CD4-positive, alpha-beta T cell treated with Interleukin-17A for 1 hour (primary cell): ENCODE measurements around the gene CRCP.
"Not testable (repeated sequence)": the region's sequence is repeated elsewhere in the genome, so short reads cannot be mapped to it uniquely, and the experiment has no call there.

Source experiments
- DNase-seq: peaks from one replicate; pipeline ENCODE4 v3.0.0-alpha.2; 2020

CRCP gene

DNA sequence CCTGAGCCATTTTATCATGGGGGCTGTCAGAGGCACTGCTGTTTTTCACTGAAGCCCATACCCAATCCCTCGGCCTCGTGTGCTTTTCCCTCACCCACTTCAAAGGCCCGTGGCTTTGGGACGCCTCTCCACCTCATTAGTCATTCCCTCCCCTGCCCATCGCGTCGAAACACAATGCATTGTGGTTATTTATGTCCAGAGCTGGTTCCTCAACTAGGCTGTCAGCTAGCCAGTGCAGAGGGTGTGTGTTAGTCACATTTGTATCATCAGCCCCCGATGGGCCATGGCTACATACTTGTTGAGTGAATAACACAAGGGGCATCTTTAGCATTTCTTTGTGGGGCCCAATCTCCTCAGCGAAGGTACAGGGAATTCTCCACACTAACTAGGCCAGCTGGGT lies 3.8 kb upstream of the CRCP start:
- no peak for DNase-seq

GRCh38 chr7:66116680-66117420 lies 2.2 kb downstream of the CRCP start:
- not testable (repeated sequence) for DNase-seq

- DNase-seq = no peak
Measured at GRCh38 chr7:66118603-66119002, 4.0 kb downstream of the CRCP start.

GRCh38 chr7:66119245-66119850 lies 4.7 kb downstream of the CRCP start:
- no peak for DNase-seq

DNA sequence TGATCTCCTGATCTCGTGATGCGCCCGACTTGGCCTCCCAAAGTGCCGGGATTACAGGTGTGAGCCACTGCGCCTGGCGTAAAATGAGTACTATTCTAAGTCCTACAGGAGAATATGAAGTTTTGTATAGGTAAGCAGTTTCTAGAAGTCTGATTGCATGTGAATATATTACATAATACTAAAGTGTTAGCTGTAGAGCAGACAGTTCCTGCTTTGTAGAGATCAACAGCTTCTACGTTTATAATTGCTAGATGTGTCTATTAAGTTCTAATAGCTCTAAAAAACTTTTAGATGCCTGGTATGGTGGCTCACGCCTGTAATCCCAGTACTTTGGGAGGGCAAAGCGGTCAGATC lies 8.5 kb downstream of the CRCP start:
- no peak for DNase-seq

GRCh38 chr7:66124569-66124861 lies 9.9 kb downstream of the CRCP start:
- DNase-seq = not testable (repeated sequence)

- DNase-seq = peak; percentile 30
Measured at GRCh38 chr7:66125052-66125694, 10.5 kb downstream of the CRCP start.

GRCh38 chr7:66125781-66126352 lies 11.2 kb downstream of the CRCP start:
- DNase-seq = peak; percentile 37

DNA sequence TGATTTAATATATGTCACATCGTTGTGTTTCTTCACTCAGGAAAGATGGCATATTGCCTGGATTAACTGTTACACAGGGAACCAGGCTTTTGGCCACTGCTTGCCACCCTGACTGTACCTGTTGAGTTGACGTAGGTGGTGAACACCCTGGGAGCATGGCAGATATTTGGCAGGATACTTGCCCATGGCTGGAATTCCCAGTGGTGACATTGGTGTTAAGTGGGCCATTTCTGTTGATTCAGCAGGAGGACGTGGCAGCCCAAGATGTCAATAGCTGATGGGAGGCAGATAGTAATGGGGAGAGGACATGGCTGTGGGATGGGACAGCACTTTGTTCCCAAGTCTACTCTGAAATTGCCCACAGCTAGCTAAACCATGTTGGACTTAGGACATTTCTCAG lies 12.5 kb downstream of the CRCP start:
- DNase-seq = not testable (repeated sequence)

GRCh38 chr7:66138994-66139752 lies 24.5 kb downstream of the CRCP start:
- DNase-seq = no peak

GRCh38 chr7:66140924-66141323 lies 26.3 kb downstream of the CRCP start:
- DNase-seq = no peak

GRCh38 chr7:66142334-66142733 lies 27.7 kb downstream of the CRCP start:
- DNase-seq = no peak

GRCh38 chr7:66142996-66143395 lies 28.3 kb downstream of the CRCP start:
- DNase-seq = no peak

- no peak for DNase-seq
Measured at GRCh38 chr7:66143876-66144332, 29.3 kb downstream of the CRCP start.

DNA sequence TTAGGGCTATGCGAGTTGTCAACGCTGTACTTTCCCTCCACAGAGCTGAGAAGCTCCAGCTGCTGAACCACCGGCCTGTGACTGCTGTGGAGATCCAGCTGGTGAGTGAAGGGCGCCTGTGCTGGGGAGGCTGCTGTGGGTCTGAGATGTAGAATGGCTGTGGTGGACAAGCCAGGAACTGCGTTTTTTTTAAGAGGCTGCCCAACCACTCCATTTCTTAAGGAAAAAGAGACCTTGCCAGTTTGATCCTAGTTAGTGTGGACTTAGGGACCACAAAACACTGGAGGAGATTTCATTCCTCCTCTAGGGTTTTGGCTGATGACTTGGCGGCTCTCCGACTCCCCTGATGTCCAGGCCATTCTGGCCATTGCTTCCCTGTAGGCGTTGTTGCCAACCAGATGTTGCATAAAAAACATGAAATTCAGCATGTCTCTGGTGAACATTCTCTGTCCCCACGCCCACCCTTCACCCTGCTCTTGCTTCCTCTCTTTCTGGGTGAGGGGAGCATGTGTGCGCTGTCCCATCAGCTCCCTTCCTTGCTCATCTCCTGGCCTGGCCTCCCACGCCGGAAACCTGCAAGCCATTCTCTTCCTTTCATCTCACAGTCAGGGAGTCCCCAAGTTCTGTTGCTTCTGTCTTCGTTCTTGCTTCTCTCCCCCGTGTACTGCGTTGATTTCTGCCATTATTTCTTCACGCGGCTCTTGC lies 30.9 kb downstream of the CRCP start:
- no peak for DNase-seq

DNA sequence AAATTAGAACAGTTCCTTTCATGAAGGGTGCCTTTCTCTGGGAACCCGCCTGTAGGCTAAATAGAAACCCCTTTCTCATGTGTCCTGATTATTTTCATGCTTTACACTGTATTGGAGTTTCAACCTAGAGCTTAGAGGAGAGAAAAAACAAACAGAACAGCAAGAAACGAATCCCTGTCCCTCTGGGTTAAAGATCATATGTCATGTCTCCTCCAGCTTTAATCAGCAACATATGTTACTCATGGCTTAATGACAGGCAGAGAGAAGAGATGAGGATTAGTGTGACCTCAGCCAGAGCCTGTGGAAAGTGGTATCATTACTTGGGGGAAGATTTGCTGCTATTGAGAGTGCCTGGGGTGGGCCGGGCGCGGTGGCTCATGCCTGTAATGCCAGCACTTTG lies 32.1 kb downstream of the CRCP start:
- no peak for DNase-seq

- not testable (repeated sequence) for DNase-seq
Measured at GRCh38 chr7:66147657-66148056, 33.0 kb downstream of the CRCP start.

- DNase-seq = no peak
Measured at GRCh38 chr7:66150471-66150870, 35.8 kb downstream of the CRCP start.

- no peak for DNase-seq
Measured at GRCh38 chr7:66152371-66153191, 37.9 kb downstream of the CRCP start.

GRCh38 chr7:66153691-66154090 lies 39.0 kb downstream of the CRCP start:
- DNase-seq = no peak

DNA sequence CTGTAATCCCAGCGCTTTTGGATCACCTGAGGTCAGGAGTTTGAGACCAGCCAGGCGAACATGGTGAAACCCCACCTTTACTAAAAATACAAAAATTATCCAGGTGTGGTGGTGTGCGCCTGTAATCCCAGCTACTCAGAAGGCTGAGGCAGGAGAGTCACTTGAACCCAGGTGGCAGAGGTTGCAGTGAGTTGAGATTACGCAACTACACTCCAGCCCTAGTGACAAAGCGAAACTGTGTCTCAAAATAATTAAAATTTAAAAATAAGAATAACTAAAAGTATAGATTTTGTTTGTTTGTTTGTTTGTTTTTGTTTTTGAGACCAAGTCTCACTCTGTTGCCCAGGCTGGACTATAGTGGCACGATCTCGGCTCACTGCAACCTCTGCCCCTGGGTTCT lies 41.4 kb downstream of the CRCP start:
- not testable (repeated sequence) for DNase-seq

DNA sequence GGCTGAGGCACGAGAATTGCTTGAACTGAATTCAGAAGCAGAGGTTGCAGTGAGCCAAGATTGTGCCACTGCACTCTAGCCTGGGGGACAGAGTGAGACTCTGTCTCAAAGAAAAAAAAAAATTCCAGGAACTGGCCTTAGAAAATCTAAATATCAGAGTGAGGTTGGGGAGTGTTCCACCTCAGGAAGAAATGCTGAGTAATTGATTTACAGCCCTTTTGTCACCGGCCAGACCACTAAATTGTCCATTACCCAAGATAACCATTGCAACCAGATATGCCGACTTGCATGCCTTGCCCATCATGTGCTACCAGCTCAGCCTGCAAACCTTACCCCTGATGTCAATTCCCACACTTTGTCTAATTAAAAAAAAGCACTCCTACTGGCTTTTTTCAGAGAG lies 42.4 kb downstream of the CRCP start:
- DNase-seq = no peak
